HL-60 (cell line): ENCODE data around the gene GSDMA.

Experiments
- REST ChIP-seq: IDR thresholded peaks from 2 replicates; pipeline ENCODE4 v1.6.1; 2012; ENCODE audit warnings: low read depth; ENCODE audit not compliant: insufficient replicate concordance
- TF ChIP-seq, protein P1 (sequence below): IDR thresholded peaks from one replicate; pipeline ENCODE4 v1.5.1; 2011; ENCODE audit warnings: low read length, control low read depth, inconsistent platforms; ENCODE audit not compliant: insufficient read depth

- TF ChIP-seq, protein P1, sequence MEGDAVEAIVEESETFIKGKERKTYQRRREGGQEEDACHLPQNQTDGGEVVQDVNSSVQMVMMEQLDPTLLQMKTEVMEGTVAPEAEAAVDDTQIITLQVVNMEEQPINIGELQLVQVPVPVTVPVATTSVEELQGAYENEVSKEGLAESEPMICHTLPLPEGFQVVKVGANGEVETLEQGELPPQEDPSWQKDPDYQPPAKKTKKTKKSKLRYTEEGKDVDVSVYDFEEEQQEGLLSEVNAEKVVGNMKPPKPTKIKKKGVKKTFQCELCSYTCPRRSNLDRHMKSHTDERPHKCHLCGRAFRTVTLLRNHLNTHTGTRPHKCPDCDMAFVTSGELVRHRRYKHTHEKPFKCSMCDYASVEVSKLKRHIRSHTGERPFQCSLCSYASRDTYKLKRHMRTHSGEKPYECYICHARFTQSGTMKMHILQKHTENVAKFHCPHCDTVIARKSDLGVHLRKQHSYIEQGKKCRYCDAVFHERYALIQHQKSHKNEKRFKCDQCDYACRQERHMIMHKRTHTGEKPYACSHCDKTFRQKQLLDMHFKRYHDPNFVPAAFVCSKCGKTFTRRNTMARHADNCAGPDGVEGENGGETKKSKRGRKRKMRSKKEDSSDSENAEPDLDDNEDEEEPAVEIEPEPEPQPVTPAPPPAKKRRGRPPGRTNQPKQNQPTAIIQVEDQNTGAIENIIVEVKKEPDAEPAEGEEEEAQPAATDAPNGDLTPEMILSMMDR: no peak
- no peak for TF ChIP-seq REST
Observed at GRCh38 chr17:39974433-39974832, 11.6 kb downstream of the GSDMA start.
